T-cell (primary cell): ENCODE data around the gene TRIP10. TPM values are rescaled to one million over a fixed set of nuclear protein-coding genes. Genes with fewer than 3 reads are reported as not detected.

ENCODE experiments used
- ATAC-seq, 4 experiments: fragments of 200-7000 bp in 3 of 4; fragments of 150-1000 bp in 1 of 4; cut with Tn5 transposase; replicated peaks in 1 of 4; 1 replicate in 3 of 4; 2 replicates in 1 of 4; pipeline ENCODE4 v1.10.0; 2021; ENCODE audit warnings: moderate library complexity in 3 of 4, mild to moderate bottlenecking in 2 of 4, moderate number of reproducible peaks in 1 of 4
- CTCF ChIA-PET, 2 donors: fragments of 300-600 bp; sonication (Branson Sonifier 250); formaldehyde crosslinking; loops; one replicate each; lab custom pipeline; 2022; ENCODE audit warnings: antibody characterized with exemption in 2 of 2; lab: Charles Lee
- POLR2A ChIA-PET, 2 donors: fragments of 300-600 bp; sonication (Branson Sonifier 250); formaldehyde crosslinking; loops; one replicate each; lab custom pipeline; 2022; ENCODE audit warnings: antibody characterized with exemption in 2 of 2; lab: Charles Lee
- DNase-seq, 35 experiments: peaks; one replicate each; pipeline versions ENCODE4 v3.0.0 to v3.0.0-alpha.2; 2013 to 2023
- H3K27ac ChIP-seq: one replicate; pipeline ENCODE4 v1.5.1; 2013; ENCODE audit warnings: low read length
- H3K27me3 ChIP-seq, 2 experiments: replicated peaks in 1 of 2; 1 replicate in 1 of 2; 2 replicates in 1 of 2; pipeline versions ENCODE4 v1.6.1 to v1.7.0; 2013; ENCODE audit warnings: low read length in 1 of 2, mixed read lengths in 1 of 2; ENCODE audit not compliant: control insufficient read depth in 2 of 2, insufficient read depth in 2 of 2; ENCODE audit errors: extremely low read depth in 1 of 2
- H3K36me3 ChIP-seq, 2 donors: 1 replicate in 1 of 2; 2 replicates in 1 of 2; pipeline versions ENCODE4 v1.6.1 to v1.7.0; 2013; ENCODE audit warnings: low read length in 1 of 2; ENCODE audit not compliant: control insufficient read depth in 2 of 2, insufficient read depth in 1 of 2; ENCODE audit errors: extremely low read depth in 1 of 2
- H3K4me1 ChIP-seq, 2 experiments: 1 replicate in 1 of 2; 2 replicates in 1 of 2; pipeline versions ENCODE4 v1.6.1 to v1.7.0; 2013; ENCODE audit warnings: low read length in 2 of 2, mixed read lengths in 1 of 2; ENCODE audit not compliant: insufficient read depth in 2 of 2, control insufficient read depth in 1 of 2; ENCODE audit errors: extremely low read depth in 1 of 2
- H3K4me3 ChIP-seq, 2 donors: 1 replicate in 1 of 2; 2 replicates in 1 of 2; pipeline versions ENCODE4 v1.5.1 to v1.7.0; 2013; ENCODE audit warnings: mild to moderate bottlenecking in 2 of 2, low read length in 1 of 2, moderate library complexity in 1 of 2; ENCODE audit not compliant: control insufficient read depth in 1 of 2; ENCODE audit errors: extremely low read depth in 1 of 2
- H3K9me3 ChIP-seq: 2 replicates; pipeline ENCODE4 v1.7.0; 2013
- H3K27ac Mint-ChIP-seq, 2 donors: one replicate each; pipeline ENCODE4 v1.8.0; 2020 to 2021; ENCODE audit warnings: mild to moderate bottlenecking in 2 of 2, mixed read lengths in 2 of 2
- H3K27me3 Mint-ChIP-seq, 2 donors: one replicate each; pipeline ENCODE4 v1.8.0; 2021 to 2022; ENCODE audit warnings: mixed read lengths in 2 of 2
- H3K36me3 Mint-ChIP-seq: one replicate; pipeline ENCODE4 v1.8.0; 2021; ENCODE audit warnings: mixed read lengths
- H3K4me1 Mint-ChIP-seq, 3 donors: one replicate each; pipeline ENCODE4 v1.8.0; 2020 to 2022; ENCODE audit warnings: mixed read lengths in 3 of 3, mild to moderate bottlenecking in 1 of 3
- H3K4me3 Mint-ChIP-seq, 3 donors: one replicate each; pipeline ENCODE4 v1.8.0; 2020 to 2022; ENCODE audit warnings: mild to moderate bottlenecking in 3 of 3, mixed read lengths in 3 of 3, moderate library complexity in 3 of 3
- H3K9me3 Mint-ChIP-seq, 3 donors: one replicate each; pipeline ENCODE4 v1.8.0; 2020 to 2022; ENCODE audit warnings: mixed read lengths in 3 of 3
- WGBS: methylation state at CpG from one replicate; pipeline ENCODE4 v1.1.5; 2013; ENCODE audit warnings: missing lambda C conversion rate; ENCODE audit not compliant: insufficient coverage; 5-methylcytosine and 5-hydroxymethylcytosine counted together
- total RNA-seq, 35 experiments: library from RNA in 6 of 35; stranded (reverse) in 6 of 35; fragments of 120-200 nt in 1 of 35; gene quantifications; one replicate each; pipeline versions ENCODE4 v1.2.1 to v1.2.4 and lab custom pipeline; 2013 to 2026

Gene TRIP10
- total RNA-seq, 5 donors from 2014 or later (not counting 1 experiment from before 2014, with no cell fraction given): 2.6 to 8.7 (median 7.3) TPM

- H3K4me3 ChIP-seq: no peak overlapping the region
- H3K27me3 ChIP-seq: no peaks in the 10 kb centered on the region
- Mint-ChIP-seq H3K9me3 (no peaks in the 10 kb centered on the region), H3K4me3 (no peak overlapping the region), H3K27me3 (no peaks in the 10 kb centered on the region), H3K27ac (no peak overlapping the region), H3K36me3 (peaks cover 7% of the 10 kb centered on the region), H3K4me1 (peaks cover 3 to 11% (median 8%) of the 10 kb centered on the region in 3 donors)
- peaks cover 12 to 31% of the 10 kb centered on the region in 2 donors for H3K36me3 ChIP-seq
- ATAC-seq (peak in 2 of 4 experiments; percentile 19 to 40), DNase-seq (peak in 6 of 35 experiments; percentile 20 to 43 (median 28))
- CTCF ChIA-PET: no interaction called here
- no peaks in the 10 kb centered on the region for H3K4me1 ChIP-seq
- 92% methylated on average over 8 of the region's 27 CpGs for WGBS
- POLR2A ChIA-PET: interaction anchor here in 1 of 2 donors (0.7 kb wide), 1 partner anchor 18 kb away, joined by 11 read pairs; no protein-coding TSS in a partner anchor
- no peaks in the 10 kb centered on the region for H3K9me3 ChIP-seq
- no peak overlapping the region for H3K27ac ChIP-seq
These were observed 9.2 kb upstream of the TRIP10 start for GRCh38 chr19:6730153-6730804.

- H3K27me3 ChIP-seq: no peaks in the 10 kb centered on the region
- H3K4me3 Mint-ChIP-seq: no peak overlapping the region
- CTCF ChIA-PET: no interaction called here
- H3K27me3 Mint-ChIP-seq: no peaks in the 10 kb centered on the region
- H3K9me3 ChIP-seq: no peaks in the 10 kb centered on the region
- 92% methylated on average over 23 of the region's 30 CpGs for WGBS
- no peaks in the 10 kb centered on the region for H3K9me3 Mint-ChIP-seq
- H3K36me3 Mint-ChIP-seq: peaks cover 7% of the 10 kb centered on the region
- POLR2A ChIA-PET: interaction anchor here in 1 of 2 donors (0.7 kb wide), 1 partner anchor 17 kb away, joined by 11 read pairs; no protein-coding TSS in a partner anchor
- DNase-seq (no peak), ATAC-seq (no peak)
- H3K4me3 ChIP-seq: no peak overlapping the region
- no peak overlapping the region for H3K27ac ChIP-seq
- no peak overlapping the region for H3K27ac Mint-ChIP-seq
- H3K4me1 ChIP-seq: peaks cover 0 to 6% of the 10 kb centered on the region in 2 experiments
- H3K4me1 Mint-ChIP-seq: peaks cover 2 to 11% (median 6%) of the 10 kb centered on the region in 3 donors
- H3K36me3 ChIP-seq: peaks cover 12 to 35% of the 10 kb centered on the region in 2 donors
These were observed 8.4 kb upstream of the TRIP10 start for GRCh38 chr19:6730941-6731670.

GRCh38 chr19:6731822-6732221, 7.7 kb upstream of the TRIP10 start:
- peaks cover 7% of the 10 kb centered on the region for H3K36me3 Mint-ChIP-seq
- no peak overlapping the region for H3K4me3 Mint-ChIP-seq
- H3K9me3 Mint-ChIP-seq: no peaks in the 10 kb centered on the region
- H3K4me1 ChIP-seq: peaks cover 0 to 13% of the 10 kb centered on the region in 2 experiments
- H3K27ac Mint-ChIP-seq: no peak overlapping the region
- 91% methylated on average over 21 of the region's 22 CpGs for WGBS
- peaks cover 6 to 15% (median 13%) of the 10 kb centered on the region in 3 donors for H3K4me1 Mint-ChIP-seq
- H3K36me3 ChIP-seq: peaks cover 12 to 35% of the 10 kb centered on the region in 2 donors
- ATAC-seq (no peak), DNase-seq (no peak)
- H3K4me3 ChIP-seq: no peak overlapping the region
- H3K27me3 Mint-ChIP-seq: no peaks in the 10 kb centered on the region
- H3K27ac ChIP-seq: no peak overlapping the region
- H3K9me3 ChIP-seq: no peaks in the 10 kb centered on the region
- CTCF ChIA-PET: no interaction called here
- POLR2A ChIA-PET: no interaction called here
- H3K27me3 ChIP-seq: no peaks in the 10 kb centered on the region

GRCh38 chr19:6732803-6733337, 6.6 kb upstream of the TRIP10 start:
- no peak overlapping the region for H3K4me3 Mint-ChIP-seq
- no peaks in the 10 kb centered on the region for H3K27me3 Mint-ChIP-seq
- peaks cover 7% of the 10 kb centered on the region for H3K36me3 Mint-ChIP-seq
- CTCF ChIA-PET: no interaction called here
- ATAC-seq (no peak), DNase-seq (no peak)
- H3K4me1 Mint-ChIP-seq: peaks cover 9 to 20% (median 16%) of the 10 kb centered on the region in 3 donors
- Histone ChIP-seq H3K9me3 (no peaks in the 10 kb centered on the region), H3K27ac (no peak overlapping the region), H3K36me3 (peaks cover 12 to 35% of the 10 kb centered on the region in 2 donors), H3K27me3 (no peaks in the 10 kb centered on the region), H3K4me1 (peaks cover 2 to 17% of the 10 kb centered on the region in 2 experiments), H3K4me3 (no peak overlapping the region)
- no peaks in the 10 kb centered on the region for H3K9me3 Mint-ChIP-seq
- POLR2A ChIA-PET: no interaction called here
- 92% methylated on average over 20 of the region's 21 CpGs for WGBS
- H3K27ac Mint-ChIP-seq: no peak overlapping the region

GRCh38 chr19:6733338-6734095, 6.0 kb upstream of the TRIP10 start:
- Histone ChIP-seq H3K4me1 (peaks cover 7 to 24% of the 10 kb centered on the region in 2 experiments), H3K27me3 (no peaks in the 10 kb centered on the region), H3K9me3 (no peaks in the 10 kb centered on the region), H3K4me3 (no peak overlapping the region), H3K27ac (no peak overlapping the region), H3K36me3 (peaks cover 12 to 35% of the 10 kb centered on the region in 2 donors)
- CTCF ChIA-PET: no interaction called here
- DNase-seq (peak in 2 of 35 experiments; percentile 9 to 21), ATAC-seq (no peak)
- Mint-ChIP-seq H3K4me1 (peaks cover 15 to 23% (median 22%) of the 10 kb centered on the region in 3 donors), H3K9me3 (no peaks in the 10 kb centered on the region), H3K4me3 (no peak overlapping the region), H3K27me3 (no peaks in the 10 kb centered on the region), H3K27ac (no peak overlapping the region), H3K36me3 (peaks cover 7% of the 10 kb centered on the region)
- POLR2A ChIA-PET: no interaction called here
- 92% methylated on average over 19 of the region's 29 CpGs for WGBS
